HS-5 (cell line): ENCODE measurements around the gene ARL15.
"Not testable (repeated sequence)": the region's sequence is repeated elsewhere in the genome, so short reads cannot be mapped to it uniquely, and the experiment has no call there.

Experiments
- DNase-seq: peaks from one replicate; pipeline ENCODE4 v3.0.0-alpha.2; 2012; ENCODE audit warnings: low read depth

Gene ARL15

GRCh38 chr5:53985796-53986195 lies 324.6 kb downstream of the ARL15 start:
- no peak for DNase-seq

- DNase-seq = no peak
These were observed 325.4 kb downstream of the ARL15 start for GRCh38 chr5:53984971-53985370.

- DNase-seq = peak; percentile 16
These were observed 326.6 kb downstream of the ARL15 start for GRCh38 chr5:53983568-53984460.

- DNase-seq = not testable (repeated sequence)
These were observed 328.1 kb downstream of the ARL15 start for GRCh38 chr5:53982319-53982718.

- DNase-seq = no peak
These were observed 330.3 kb downstream of the ARL15 start for GRCh38 chr5:53980061-53980460.

- DNase-seq = no peak
These were observed 336.4 kb downstream of the ARL15 start for GRCh38 chr5:53974021-53974420.

- DNase-seq = no peak
These were observed 338.1 kb downstream of the ARL15 start for GRCh38 chr5:53972314-53972713.

- DNase-seq = no peak
These were observed 338.8 kb downstream of the ARL15 start for GRCh38 chr5:53971551-53971950.

GRCh38 chr5:53971131-53971530 lies 339.2 kb downstream of the ARL15 start:
- no peak for DNase-seq

- no peak for DNase-seq
These were observed 339.9 kb downstream of the ARL15 start for GRCh38 chr5:53970475-53970874.

GRCh38 chr5:53969176-53969730 lies 341.1 kb downstream of the ARL15 start:
- no peak for DNase-seq

GRCh38 chr5:53965459-53965858 lies 344.9 kb downstream of the ARL15 start:
- DNase-seq = no peak

- DNase-seq = no peak
These were observed 346.4 kb downstream of the ARL15 start for GRCh38 chr5:53963958-53964357.

GRCh38 chr5:53962306-53962705 lies 348.1 kb downstream of the ARL15 start:
- peak; percentile 32 for DNase-seq

- DNase-seq = no peak
These were observed 353.7 kb downstream of the ARL15 start for GRCh38 chr5:53956632-53957031.

- DNase-seq = no peak
These were observed 354.2 kb downstream of the ARL15 start for GRCh38 chr5:53956196-53956595.

- DNase-seq = no peak
These were observed 359.8 kb downstream of the ARL15 start for GRCh38 chr5:53950621-53951020.

GRCh38 chr5:53948598-53948997 lies 361.8 kb downstream of the ARL15 start:
- no peak for DNase-seq

GRCh38 chr5:53946405-53947100 lies 363.8 kb downstream of the ARL15 start:
- no peak for DNase-seq

GRCh38 chr5:53944981-53945380 lies 365.4 kb downstream of the ARL15 start:
- no peak for DNase-seq

- DNase-seq = no peak
These were observed 366.4 kb downstream of the ARL15 start for GRCh38 chr5:53943938-53944337.

- peak; percentile 46 for DNase-seq
These were observed 367.6 kb downstream of the ARL15 start for GRCh38 chr5:53942724-53943123.

GRCh38 chr5:53940921-53941320 lies 369.5 kb downstream of the ARL15 start:
- no peak for DNase-seq
